NCI-H2196 treated with DMSO at 0.1 percent for 48 hours (cell line): ENCODE data around the gene BABAM2.

Experiments used
- DNase-seq: peaks from one replicate; lab custom pipeline; 2025; ENCODE audit not compliant: unreplicated experiment; lab: John Stamatoyannopoulos, UW

Gene BABAM2

GRCh38 chr2:27907547-27907946, 17.0 kb downstream of the BABAM2 start:
- no peak for DNase-seq

- no peak for DNase-seq
Observed at GRCh38 chr2:27909901-27910300, 19.4 kb downstream of the BABAM2 start.

GRCh38 chr2:27911458-27912210, 21.1 kb downstream of the BABAM2 start:
- DNase-seq, result no peak

GRCh38 chr2:27912512-27912911, 22.0 kb downstream of the BABAM2 start:
- DNase-seq, result no peak

GRCh38 chr2:27914041-27914804, 23.7 kb downstream of the BABAM2 start:
- DNase-seq, result no peak

- DNase-seq, result no peak
Observed at GRCh38 chr2:27914805-27915175, 24.3 kb downstream of the BABAM2 start.

GRCh38 chr2:27915191-27915590, 24.7 kb downstream of the BABAM2 start:
- DNase-seq, result no peak

DNA sequence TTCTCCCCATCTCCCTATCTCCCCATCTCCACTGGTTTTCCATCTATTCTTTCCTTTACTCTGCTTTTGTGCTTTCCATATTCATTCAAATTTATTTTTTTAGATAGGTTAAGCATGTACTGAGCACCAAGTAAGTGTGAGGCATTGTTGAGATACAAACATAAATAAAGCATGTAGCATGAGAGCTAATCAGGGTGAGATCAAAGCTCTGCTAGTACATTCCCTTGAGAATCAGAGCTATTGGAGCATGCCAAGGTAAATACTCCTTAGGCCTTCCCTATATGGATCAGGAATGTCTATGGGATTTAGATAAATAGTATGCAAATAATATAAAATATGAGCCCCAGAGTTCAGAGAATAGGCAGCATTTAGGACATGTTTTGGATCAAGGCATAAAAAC, 25.3 kb downstream of the BABAM2 start:
- DNase-seq, result no peak

- no peak for DNase-seq
Observed at GRCh38 chr2:27916293-27916995, 25.9 kb downstream of the BABAM2 start.

- no peak for DNase-seq
Observed at GRCh38 chr2:27920148-27920885, 29.8 kb downstream of the BABAM2 start.

GRCh38 chr2:27921424-27921823, 30.9 kb downstream of the BABAM2 start:
- DNase-seq, result no peak

GRCh38 chr2:27921880-27922547, 31.5 kb downstream of the BABAM2 start:
- DNase-seq, result no peak

- DNase-seq, result no peak
Observed at GRCh38 chr2:27922842-27923241, 32.3 kb downstream of the BABAM2 start.

DNA sequence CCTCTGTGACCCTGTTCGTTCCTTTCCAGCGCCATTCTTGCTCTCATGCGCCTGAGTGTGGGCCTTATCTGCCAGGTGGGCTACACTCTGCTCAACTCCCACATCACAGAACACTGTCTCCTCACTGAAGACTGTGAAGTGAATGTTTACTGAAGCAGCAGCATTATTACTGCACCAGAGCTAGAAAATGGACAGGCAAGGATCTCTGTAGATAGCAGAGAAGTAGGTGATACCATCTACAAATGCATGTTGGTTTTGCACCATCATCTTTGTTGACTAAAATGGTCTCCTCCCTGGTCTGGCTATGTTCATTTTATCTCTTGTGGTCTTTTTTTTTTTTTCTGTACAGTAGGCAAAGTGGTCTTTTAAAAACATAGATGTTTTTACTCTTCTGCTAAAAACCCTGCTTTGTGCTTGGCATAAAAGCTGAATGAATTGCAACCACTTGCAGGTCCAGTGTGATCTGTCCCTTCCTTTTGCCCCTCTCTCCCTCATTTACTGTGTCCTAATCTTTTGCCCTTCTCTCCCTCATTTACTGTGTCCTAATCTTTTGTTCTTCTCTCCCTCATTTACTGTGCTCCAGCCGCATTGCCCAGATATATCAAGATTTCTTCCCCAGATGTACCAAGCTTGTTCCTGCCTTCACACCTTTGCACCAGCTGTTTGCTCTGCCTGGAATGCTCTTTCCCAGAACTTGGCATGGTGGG, 35.4 kb downstream of the BABAM2 start:
- DNase-seq, result no peak

- no peak for DNase-seq
Observed at GRCh38 chr2:27929916-27930486, 39.5 kb downstream of the BABAM2 start.

- no peak for DNase-seq
Observed at GRCh38 chr2:27931361-27931950, 40.9 kb downstream of the BABAM2 start.

GRCh38 chr2:27932396-27932795, 41.9 kb downstream of the BABAM2 start:
- no peak for DNase-seq

GRCh38 chr2:27935026-27935425, 44.5 kb downstream of the BABAM2 start:
- DNase-seq, result no peak

DNA sequence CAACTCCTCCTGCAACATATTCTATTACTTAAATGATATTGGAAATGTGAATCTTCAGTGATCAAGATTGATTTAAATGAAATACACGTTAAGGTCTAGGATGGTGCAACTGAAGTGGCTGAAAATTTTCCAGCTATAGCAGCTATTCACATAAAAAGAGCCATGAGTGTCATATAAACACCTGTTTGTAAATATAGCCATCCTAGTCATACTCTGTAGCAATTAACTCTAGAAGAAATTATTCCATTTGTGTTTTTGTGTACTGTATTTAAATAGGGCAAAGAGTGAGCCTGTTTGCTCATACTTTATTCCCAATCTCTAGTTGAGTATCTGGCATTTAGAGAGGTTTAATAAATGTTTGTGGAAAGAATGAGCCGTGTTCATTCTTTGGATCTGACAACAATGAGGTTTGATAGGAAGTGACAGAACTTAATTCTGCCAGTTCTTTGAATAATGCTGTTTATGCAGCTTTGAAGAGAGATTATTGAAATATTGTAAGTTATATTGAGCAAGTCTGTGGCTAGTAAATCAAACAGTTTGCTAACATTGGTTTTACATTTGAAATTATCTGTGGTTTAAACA, 49.7 kb downstream of the BABAM2 start:
- DNase-seq, result no peak
